Cardiac muscle cell (in vitro differentiated cells and primary cell): Measurements from ENCODE around the gene MED13L. TPM values are rescaled to one million over a fixed set of nuclear protein-coding genes. Genes with fewer than 3 reads are reported as not detected.

Experiments
- DNase-seq, 2 donors: peaks; one replicate each; pipeline versions ENCODE4 v3.0.0 to v3.0.0-alpha.2; 2010 to 2017; ENCODE audit warnings: low read depth in 1 of 2, low spot score in 1 of 2
- H3K27ac ChIP-seq: fragments of 200-600 bp; sonication (generic); 2 replicates; pipeline ENCODE4 v1.5.1; 2016
- H3K27me3 ChIP-seq: fragments of 200-600 bp; sonication (generic); 2 replicates; pipeline ENCODE4 v1.6.0; 2016; ENCODE audit warnings: control low read depth
- H3K36me3 ChIP-seq: fragments of 200-600 bp; sonication (generic); 2 replicates; pipeline ENCODE4 v1.5.1; 2016; ENCODE audit warnings: control low read depth
- H3K4me1 ChIP-seq: fragments of 200-600 bp; sonication (generic); 2 replicates; pipeline ENCODE4 v1.8.1; 2017; ENCODE audit warnings: low read depth, mild to moderate bottlenecking, mixed run types
- H3K4me3 ChIP-seq: fragments of 200-600 bp; sonication (generic); 2 replicates; pipeline ENCODE4 v1.5.1; 2016; ENCODE audit warnings: mild to moderate bottlenecking
- H3K9me3 ChIP-seq: fragments of 200-600 bp; sonication (generic); 2 replicates; pipeline ENCODE4 v1.5.1; 2017; ENCODE audit warnings: low read depth, mild to moderate bottlenecking, control low read depth
- polyA plus RNA-seq: library from polyadenylated mRNA; unstranded; fragments of >200 nt; fragmentation: Nextera tagmentation; extraction: Ambion mirVana; gene quantifications from 2 replicates; pipeline ENCODE4 v1.2.1, GENCODE V29; 2016
- total RNA-seq: library from RNA; depleted of rRNA; stranded (reverse); fragments of >200 nt; gene quantifications from 2 replicates; pipeline ENCODE4 v1.2.3, GENCODE V29; 2016
- TF ChIP-seq, protein P1 (sequence below): IDR thresholded peaks from 2 replicates; pipeline ENCODE4 v1.5.1; 2012; ENCODE audit warnings: low read depth, mild to moderate bottlenecking, low read length

MED13L gene
- total and polyA plus RNA-seq, 2 experiments from 2014 or later, result 31.3 to 94.3 TPM

DNA sequence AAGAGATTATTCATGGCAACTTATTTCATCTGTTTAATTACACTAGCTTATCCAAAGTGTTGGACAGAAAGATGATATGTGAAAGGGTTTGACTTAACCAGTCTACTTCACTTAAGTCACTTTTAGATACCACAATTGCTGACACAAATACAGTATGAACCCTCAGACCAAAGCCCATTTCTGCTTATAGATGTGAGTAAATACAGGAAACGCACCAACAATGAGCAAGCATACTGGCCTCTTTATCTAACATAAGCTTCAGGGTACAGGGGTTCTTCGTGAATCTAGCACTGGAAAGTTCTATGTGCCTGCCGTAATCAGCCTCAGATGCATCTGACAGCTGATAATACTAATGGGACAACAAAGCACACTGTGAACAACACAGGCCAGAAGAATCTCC lies 209.6 kb downstream of the MED13L start:
- H3K4me1 ChIP-seq, result peaks cover 47% of the 10 kb centered on the region
- no peaks in the 10 kb centered on the region for H3K9me3 ChIP-seq
- H3K27ac ChIP-seq, result peak overlapping the region; percentile 39
- TF ChIP-seq, protein P1, sequence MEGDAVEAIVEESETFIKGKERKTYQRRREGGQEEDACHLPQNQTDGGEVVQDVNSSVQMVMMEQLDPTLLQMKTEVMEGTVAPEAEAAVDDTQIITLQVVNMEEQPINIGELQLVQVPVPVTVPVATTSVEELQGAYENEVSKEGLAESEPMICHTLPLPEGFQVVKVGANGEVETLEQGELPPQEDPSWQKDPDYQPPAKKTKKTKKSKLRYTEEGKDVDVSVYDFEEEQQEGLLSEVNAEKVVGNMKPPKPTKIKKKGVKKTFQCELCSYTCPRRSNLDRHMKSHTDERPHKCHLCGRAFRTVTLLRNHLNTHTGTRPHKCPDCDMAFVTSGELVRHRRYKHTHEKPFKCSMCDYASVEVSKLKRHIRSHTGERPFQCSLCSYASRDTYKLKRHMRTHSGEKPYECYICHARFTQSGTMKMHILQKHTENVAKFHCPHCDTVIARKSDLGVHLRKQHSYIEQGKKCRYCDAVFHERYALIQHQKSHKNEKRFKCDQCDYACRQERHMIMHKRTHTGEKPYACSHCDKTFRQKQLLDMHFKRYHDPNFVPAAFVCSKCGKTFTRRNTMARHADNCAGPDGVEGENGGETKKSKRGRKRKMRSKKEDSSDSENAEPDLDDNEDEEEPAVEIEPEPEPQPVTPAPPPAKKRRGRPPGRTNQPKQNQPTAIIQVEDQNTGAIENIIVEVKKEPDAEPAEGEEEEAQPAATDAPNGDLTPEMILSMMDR, result no peak
- DNase-seq, result no peak
- H3K4me3 ChIP-seq, result no peak overlapping the region
- no peaks in the 10 kb centered on the region for H3K27me3 ChIP-seq
- no peaks in the 10 kb centered on the region for H3K36me3 ChIP-seq

DNA sequence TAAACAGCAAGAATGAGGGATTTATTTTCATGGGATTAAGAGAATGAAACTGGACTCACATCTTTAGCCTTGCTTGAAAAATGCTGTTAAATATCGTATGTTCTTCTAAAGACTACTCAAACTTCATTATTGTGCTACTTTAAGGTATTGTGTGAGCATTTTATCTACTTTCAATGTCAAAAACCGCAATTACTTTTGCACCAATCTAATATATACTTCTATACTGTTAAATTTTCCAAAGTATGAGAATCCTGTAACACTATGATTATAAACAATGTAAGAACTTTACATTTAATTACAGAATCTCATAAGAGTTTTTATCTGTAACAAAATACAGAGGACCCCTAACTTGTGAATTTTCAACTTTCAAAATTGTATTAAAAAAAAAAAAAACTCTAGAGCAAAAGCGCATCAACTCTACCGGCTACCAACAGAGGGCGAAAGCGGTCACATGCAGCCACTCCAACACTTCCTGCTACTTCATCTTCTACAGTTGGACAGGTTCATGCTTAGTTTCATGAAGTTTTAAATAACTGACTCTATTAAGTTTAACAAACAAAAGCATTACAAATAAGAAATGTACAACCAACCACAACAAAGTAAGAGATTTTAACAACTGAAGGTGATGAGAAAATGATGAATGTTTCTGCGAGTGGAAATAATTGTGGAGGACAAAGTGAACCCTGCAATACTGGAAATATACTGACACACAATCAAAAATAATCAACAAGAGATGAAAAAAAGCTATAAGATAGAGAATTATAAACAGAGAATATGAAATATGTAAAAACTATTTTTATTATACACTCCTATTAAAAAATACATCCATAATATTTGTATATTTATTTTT lies 210.9 kb downstream of the MED13L start:
- Histone ChIP-seq H3K4me1 (peaks cover 47% of the 10 kb centered on the region), H3K4me3 (no peak overlapping the region)

DNA sequence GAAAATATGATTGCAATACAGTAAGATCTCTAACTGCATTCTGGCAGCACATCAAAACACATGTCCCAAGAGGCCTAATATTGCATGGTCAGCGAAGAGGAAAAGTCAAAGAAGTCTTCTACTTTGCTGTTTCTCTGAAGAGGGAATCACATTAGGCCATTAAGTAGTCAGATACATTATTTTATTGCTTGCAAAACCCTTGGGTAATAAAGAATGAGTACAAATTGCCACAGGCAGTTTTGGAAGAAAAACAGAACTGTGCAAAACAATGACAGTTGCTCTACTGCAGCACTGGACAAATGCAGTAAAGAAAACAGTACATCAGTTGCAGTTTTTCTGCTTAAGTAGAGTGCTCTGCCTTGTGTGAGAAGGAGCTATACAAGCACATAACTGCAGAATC lies 211.9 kb downstream of the MED13L start:
- no peaks in the 10 kb centered on the region for H3K27me3 ChIP-seq
- peak in 1 of 2 donors; percentile 52 for DNase-seq
- H3K4me1 ChIP-seq, result peaks cover 47% of the 10 kb centered on the region
- TF ChIP-seq, protein P1, result no peak
- H3K4me3 ChIP-seq, result no peak overlapping the region
- H3K27ac ChIP-seq, result no peak overlapping the region
- H3K9me3 ChIP-seq, result no peaks in the 10 kb centered on the region
- no peaks in the 10 kb centered on the region for H3K36me3 ChIP-seq

More for the DNA sequence above, 210.9 kb downstream of the MED13L start:
- peak; percentile 61 to 67 for DNase-seq
- TF ChIP-seq, protein P1, result peak; percentile 81
- Histone ChIP-seq H3K9me3 (no peaks in the 10 kb centered on the region), H3K27me3 (no peaks in the 10 kb centered on the region), H3K36me3 (no peaks in the 10 kb centered on the region), H3K27ac (no peak overlapping the region)

DNA sequence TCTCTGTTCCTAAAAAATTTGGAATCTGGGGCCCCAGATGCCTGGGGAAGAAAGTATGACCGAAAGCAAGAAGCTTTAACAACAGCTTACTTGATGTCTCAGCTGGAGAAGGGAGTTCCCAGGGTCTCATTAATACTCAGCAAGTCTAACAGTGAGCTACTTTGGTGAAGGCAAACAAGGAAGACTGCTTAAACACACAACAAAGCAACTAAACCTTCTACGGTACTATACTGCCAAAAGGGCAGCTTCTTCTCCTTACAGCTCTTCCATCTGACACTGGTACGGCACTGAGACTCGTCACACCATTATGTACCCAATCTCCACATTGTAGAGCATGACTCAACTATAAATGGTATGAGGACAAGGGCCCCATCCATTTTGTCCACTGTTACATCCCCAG lies 213.0 kb downstream of the MED13L start:
- H3K27me3 ChIP-seq, result no peaks in the 10 kb centered on the region
- no peaks in the 10 kb centered on the region for H3K9me3 ChIP-seq
- no peaks in the 10 kb centered on the region for H3K36me3 ChIP-seq
- no peak for DNase-seq
- no peak overlapping the region for H3K4me3 ChIP-seq
- H3K4me1 ChIP-seq, result peaks cover 38% of the 10 kb centered on the region
- TF ChIP-seq, protein P1, result no peak
- H3K27ac ChIP-seq, result no peak overlapping the region

DNA sequence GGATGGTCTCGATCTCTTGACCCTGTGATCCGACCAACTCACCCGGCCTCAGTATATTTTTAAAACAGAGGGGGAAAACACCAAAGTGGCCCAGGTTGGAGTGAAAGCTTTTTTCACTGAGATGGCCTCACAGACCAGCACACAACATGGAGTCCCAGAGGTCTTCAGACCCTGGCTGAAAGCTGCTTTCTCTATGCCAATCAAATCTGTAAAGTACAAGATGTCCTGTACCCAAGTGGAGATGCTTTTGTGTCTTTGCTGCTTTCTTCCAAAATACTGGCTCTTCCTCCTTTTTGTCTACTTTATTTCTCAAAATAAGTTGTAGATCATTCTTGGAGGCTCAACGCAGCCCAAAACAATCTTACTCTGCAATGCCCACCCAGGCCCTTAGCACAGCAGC lies 214.8 kb downstream of the MED13L start:
- no peak overlapping the region for H3K27ac ChIP-seq
- no peaks in the 10 kb centered on the region for H3K9me3 ChIP-seq
- no peaks in the 10 kb centered on the region for H3K27me3 ChIP-seq
- TF ChIP-seq, protein P1, result no peak
- DNase-seq, result no peak
- H3K4me1 ChIP-seq, result peaks cover 36% of the 10 kb centered on the region
- H3K4me3 ChIP-seq, result no peak overlapping the region
- H3K36me3 ChIP-seq, result no peaks in the 10 kb centered on the region
